IPS-18a (cell line): ENCODE measurements around the gene TRIM17.
"Not testable (repeated sequence)": the region's sequence is repeated elsewhere in the genome, so short reads cannot be mapped to it uniquely, and the experiment has no call there.

ENCODE experiments used
- H3K27ac ChIP-seq: one replicate; pipeline ENCODE4 v1.5.1; 2013; ENCODE audit warnings: low read length
- H3K27me3 ChIP-seq: one replicate; pipeline ENCODE4 v1.6.1; 2013; ENCODE audit warnings: mild to moderate bottlenecking, low read length; ENCODE audit not compliant: control insufficient read depth, insufficient read depth
- H3K36me3 ChIP-seq: one replicate; pipeline ENCODE4 v1.6.1; 2013; ENCODE audit warnings: low read depth, low read length; ENCODE audit not compliant: control insufficient read depth
- H3K4me1 ChIP-seq: one replicate; pipeline ENCODE4 v1.6.1; 2013; ENCODE audit warnings: low read depth, low read length; ENCODE audit not compliant: control insufficient read depth
- H3K4me3 ChIP-seq: one replicate; pipeline ENCODE4 v1.5.1; 2013; ENCODE audit warnings: low read length
- H3K9ac ChIP-seq: one replicate; pipeline ENCODE4 v1.6.1; 2013; ENCODE audit warnings: mild to moderate bottlenecking, low read length, moderate library complexity
- H3K9me3 ChIP-seq: one replicate; pipeline ENCODE4 v1.6.1; 2013; ENCODE audit warnings: low read depth, low read length; ENCODE audit not compliant: control insufficient read depth

Gene TRIM17

GRCh38 chr1:228445843-228446650 lies 29.4 kb upstream of the TRIM17 start:
- no peaks in the 10 kb centered on the region for H3K9me3 ChIP-seq
- H3K9ac ChIP-seq, result peak overlapping the region; percentile 16
- no peaks in the 10 kb centered on the region for H3K36me3 ChIP-seq
- H3K4me3 ChIP-seq, result peak overlapping the region; percentile 73
- peaks cover 77% of the 10 kb centered on the region for H3K27me3 ChIP-seq
- peaks cover 5% of the 10 kb centered on the region for H3K4me1 ChIP-seq
- no peak overlapping the region for H3K27ac ChIP-seq

- Histone ChIP-seq H3K4me3 (peak overlapping the region; percentile 73), H3K27ac (no peak overlapping the region), H3K27me3 (peaks cover 83% of the 10 kb centered on the region), H3K9me3 (no peaks in the 10 kb centered on the region), H3K36me3 (no peaks in the 10 kb centered on the region), H3K4me1 (peaks cover 5% of the 10 kb centered on the region), H3K9ac (no peak overlapping the region)
Observed at GRCh38 chr1:228445490-228445842, 28.8 kb upstream of the TRIM17 start.

DNA sequence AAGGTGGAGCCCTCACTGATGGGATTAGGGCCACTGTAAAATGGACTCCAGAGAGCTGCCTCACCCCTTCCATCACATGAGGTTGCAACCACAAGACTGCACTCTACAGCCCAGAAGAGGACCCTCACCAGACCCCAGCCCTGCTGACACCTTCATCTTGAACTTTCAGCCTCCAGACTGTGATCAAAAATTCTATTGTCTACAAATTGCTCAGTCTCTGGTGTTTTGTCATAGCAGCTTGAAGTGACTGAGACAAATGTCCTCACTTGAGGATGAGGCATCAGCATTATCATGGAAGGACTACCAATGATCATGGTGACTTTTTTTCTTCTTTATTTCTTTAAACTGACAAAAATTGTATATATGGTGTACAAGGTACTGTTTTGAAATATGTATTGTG lies 26.7 kb upstream of the TRIM17 start:
- Histone ChIP-seq H3K27me3 (peaks cover 90% of the 10 kb centered on the region), H3K4me1 (peaks cover 5% of the 10 kb centered on the region), H3K27ac (no peak overlapping the region), H3K9ac (no peak overlapping the region), H3K36me3 (no peaks in the 10 kb centered on the region), H3K4me3 (no peak overlapping the region), H3K9me3 (no peaks in the 10 kb centered on the region)

DNA sequence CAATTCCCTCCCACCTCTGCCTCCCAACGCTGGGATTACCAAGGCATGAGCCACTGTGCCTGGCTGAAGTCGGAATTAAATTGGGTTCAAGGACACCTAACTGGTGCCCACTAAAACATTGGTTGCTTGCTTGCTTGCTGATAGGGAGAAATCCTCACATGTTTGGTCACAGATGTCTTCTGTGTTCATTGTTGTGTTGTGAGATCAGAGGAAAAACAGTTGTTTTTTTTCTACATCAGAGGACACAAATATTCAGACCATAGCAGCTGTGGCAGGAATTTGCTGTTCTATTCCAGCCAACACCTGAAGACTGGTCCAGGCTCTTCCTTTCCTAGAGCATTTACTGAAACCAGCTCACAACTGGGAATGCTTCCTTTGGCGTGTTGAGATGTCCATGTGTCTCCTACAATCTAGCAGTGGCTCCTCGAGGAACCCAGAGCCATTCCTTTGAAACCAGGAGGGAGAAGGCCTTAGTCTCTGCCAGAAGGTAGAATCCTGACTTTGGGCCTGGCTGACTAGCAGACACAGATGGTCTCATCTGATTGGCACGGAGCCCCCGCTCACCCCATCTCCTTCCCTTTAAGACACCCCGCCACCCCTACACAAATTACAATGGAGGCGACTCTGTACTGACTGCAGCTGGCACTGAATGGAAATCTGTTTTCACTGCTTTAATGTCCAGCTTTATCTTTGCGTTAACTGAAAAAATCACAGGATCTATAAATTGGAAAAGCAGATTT lies 24.3 kb upstream of the TRIM17 start:
- Histone ChIP-seq H3K9me3 (no peaks in the 10 kb centered on the region), H3K27me3 (peaks cover 84% of the 10 kb centered on the region), H3K36me3 (no peaks in the 10 kb centered on the region), H3K4me3 (no peak overlapping the region), H3K9ac (no peak overlapping the region), H3K4me1 (peaks cover 5% of the 10 kb centered on the region), H3K27ac (no peak overlapping the region)

GRCh38 chr1:228438266-228438665 lies 21.6 kb upstream of the TRIM17 start:
- no peak overlapping the region for H3K4me3 ChIP-seq
- no peaks in the 10 kb centered on the region for H3K4me1 ChIP-seq
- H3K9me3 ChIP-seq, result no peaks in the 10 kb centered on the region
- H3K27ac ChIP-seq, result no peak overlapping the region
- peaks cover 69% of the 10 kb centered on the region for H3K27me3 ChIP-seq
- no peak overlapping the region for H3K9ac ChIP-seq
- no peaks in the 10 kb centered on the region for H3K36me3 ChIP-seq

DNA sequence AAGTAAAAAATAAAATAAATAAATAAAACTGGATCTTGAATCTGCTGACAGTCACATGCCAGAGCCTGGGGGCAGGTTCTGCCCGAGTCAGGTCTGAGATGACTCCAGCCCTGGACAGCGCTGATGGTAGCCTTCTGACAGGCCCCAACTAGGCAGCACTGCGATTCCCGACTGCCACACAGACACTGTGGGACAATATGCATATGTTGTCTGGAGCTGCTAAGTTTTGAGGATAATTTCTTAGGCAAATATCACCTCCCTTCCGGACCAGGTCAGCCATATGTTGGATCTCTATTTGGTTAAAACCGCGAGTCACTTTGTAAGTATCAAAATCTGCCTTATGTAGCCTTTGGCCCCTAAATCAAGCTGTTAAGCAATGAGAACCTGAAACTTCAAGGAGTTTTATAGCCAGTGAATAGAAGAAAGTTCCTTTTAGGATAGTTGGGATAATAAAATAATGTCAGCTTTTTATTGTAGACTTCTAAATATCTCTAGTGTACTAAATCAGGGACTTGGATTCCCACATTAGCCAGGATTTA lies 20.8 kb upstream of the TRIM17 start:
- H3K27ac ChIP-seq, result no peak overlapping the region
- H3K4me1 ChIP-seq, result no peaks in the 10 kb centered on the region
- H3K27me3 ChIP-seq, result peaks cover 62% of the 10 kb centered on the region
- H3K9ac ChIP-seq, result no peak overlapping the region
- H3K36me3 ChIP-seq, result no peaks in the 10 kb centered on the region
- no peaks in the 10 kb centered on the region for H3K9me3 ChIP-seq
- no peak overlapping the region for H3K4me3 ChIP-seq

DNA sequence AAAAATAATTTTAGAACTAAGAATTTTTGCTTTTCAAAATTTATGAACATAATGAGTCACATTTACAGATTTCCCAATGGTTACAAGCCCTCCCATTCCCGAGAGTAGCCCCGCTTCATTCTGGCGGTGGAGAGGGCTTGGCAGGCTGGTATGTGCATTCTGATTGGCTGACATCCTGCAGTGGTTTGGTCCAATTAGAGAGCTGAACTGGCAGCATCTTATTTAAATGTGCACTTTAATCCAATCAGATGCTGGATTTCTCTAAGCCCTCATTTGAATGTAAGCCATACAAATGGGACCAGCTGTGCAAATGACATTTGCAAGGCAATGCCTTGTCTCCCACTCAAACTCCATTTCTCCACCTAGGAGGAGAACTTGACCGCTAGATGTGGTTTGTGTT lies 18.0 kb upstream of the TRIM17 start:
- H3K9me3 ChIP-seq, result no peaks in the 10 kb centered on the region
- H3K27ac ChIP-seq, result no peak overlapping the region
- no peaks in the 10 kb centered on the region for H3K4me1 ChIP-seq
- no peak overlapping the region for H3K4me3 ChIP-seq
- H3K9ac ChIP-seq, result no peak overlapping the region
- no peaks in the 10 kb centered on the region for H3K36me3 ChIP-seq
- H3K27me3 ChIP-seq, result peaks cover 40% of the 10 kb centered on the region

GRCh38 chr1:228433337-228434053 lies 16.8 kb upstream of the TRIM17 start:
- H3K36me3 ChIP-seq, H3K4me3 ChIP-seq, H3K4me1 ChIP-seq, H3K9me3 ChIP-seq, H3K9ac ChIP-seq, H3K27ac ChIP-seq: not testable (repeated sequence)
- H3K27me3 ChIP-seq, result peaks cover 49% of the 10 kb centered on the region

DNA sequence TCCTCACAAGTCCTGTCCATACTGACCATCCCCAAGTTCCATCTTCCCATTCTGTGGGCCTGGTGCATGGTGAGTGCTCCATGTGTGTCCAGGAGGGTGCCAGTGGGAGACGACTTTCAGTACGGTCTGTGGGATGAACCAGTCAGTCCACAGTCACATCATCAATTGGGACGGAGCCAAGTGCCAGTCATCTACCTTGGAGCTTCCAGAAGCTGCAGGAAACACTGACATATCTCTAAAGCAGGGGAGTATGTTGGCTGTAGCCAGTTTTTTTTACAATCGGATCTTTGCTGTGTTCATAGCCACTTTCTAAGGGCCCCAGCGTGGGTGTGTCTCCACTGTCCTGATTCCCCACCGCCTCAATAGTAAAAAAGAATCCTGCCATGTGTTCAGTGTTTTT lies 13.6 kb upstream of the TRIM17 start:
- Histone ChIP-seq H3K4me1 (peaks cover 4% of the 10 kb centered on the region), H3K9me3 (no peaks in the 10 kb centered on the region), H3K27me3 (peaks cover 23% of the 10 kb centered on the region), H3K9ac (no peak overlapping the region), H3K4me3 (no peak overlapping the region), H3K27ac (no peak overlapping the region), H3K36me3 (no peaks in the 10 kb centered on the region)

DNA sequence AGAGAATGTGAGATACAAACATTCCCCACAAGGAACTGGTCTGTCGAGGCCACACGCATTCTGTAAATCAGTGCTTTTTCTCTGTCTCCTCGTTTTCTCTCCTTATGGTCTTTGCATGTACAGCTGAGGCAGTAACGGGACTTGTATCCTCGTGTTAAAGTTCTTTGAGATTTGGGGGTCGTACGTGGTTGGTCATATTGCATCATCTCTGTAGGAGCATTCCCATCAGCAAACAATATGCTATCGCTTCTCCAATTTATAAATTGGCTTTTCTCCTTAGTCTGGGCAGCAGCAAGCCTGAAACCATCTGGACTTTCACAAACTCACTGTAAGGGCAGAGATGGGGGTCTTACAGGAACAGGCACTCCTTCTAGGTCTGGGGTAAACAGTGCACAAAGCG lies 13.0 kb upstream of the TRIM17 start:
- H3K27ac ChIP-seq, result no peak overlapping the region
- H3K9me3 ChIP-seq, result no peaks in the 10 kb centered on the region
- H3K4me3 ChIP-seq, result no peak overlapping the region
- no peak overlapping the region for H3K9ac ChIP-seq
- H3K27me3 ChIP-seq, result peaks cover 18% of the 10 kb centered on the region
- H3K36me3 ChIP-seq, result no peaks in the 10 kb centered on the region
- H3K4me1 ChIP-seq, result peaks cover 4% of the 10 kb centered on the region

DNA sequence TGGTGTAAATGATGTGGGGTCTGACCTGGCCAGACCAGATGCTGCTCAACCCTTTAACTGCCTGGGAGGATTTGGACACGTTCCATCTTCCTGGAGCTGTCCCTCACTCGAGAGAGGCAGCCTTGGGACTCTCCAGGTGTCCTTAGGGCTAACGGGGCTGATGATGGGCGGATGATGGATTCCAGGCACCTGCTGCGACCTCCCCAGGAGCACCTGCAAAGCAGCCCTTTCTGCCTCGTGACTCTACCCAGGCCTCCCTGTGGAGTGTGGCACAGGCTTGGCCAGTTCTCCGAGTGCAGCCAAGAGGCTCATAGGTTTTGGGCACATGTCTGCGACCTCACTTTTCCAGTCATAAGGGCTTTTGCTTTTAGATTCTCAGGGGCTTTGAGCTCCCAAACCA lies 12.3 kb upstream of the TRIM17 start:
- Histone ChIP-seq H3K4me1 (peaks cover 4% of the 10 kb centered on the region), H3K9ac (no peak overlapping the region)

More for the DNA sequence above, 12.3 kb upstream of the TRIM17 start:
- no peaks in the 10 kb centered on the region for H3K9me3 ChIP-seq
- peaks cover 18% of the 10 kb centered on the region for H3K27me3 ChIP-seq
- no peaks in the 10 kb centered on the region for H3K36me3 ChIP-seq
- H3K4me3 ChIP-seq, result no peak overlapping the region
- H3K27ac ChIP-seq, result no peak overlapping the region
